ENCODE results near the gene PLAGL2. TPM values are rescaled to one million over a fixed set of nuclear protein-coding genes. Genes with fewer than 3 reads are reported as not detected.

PLAGL2 gene
- total RNA-seq, 1 experiment from 2014 or later = 44.4 TPM

DNA sequence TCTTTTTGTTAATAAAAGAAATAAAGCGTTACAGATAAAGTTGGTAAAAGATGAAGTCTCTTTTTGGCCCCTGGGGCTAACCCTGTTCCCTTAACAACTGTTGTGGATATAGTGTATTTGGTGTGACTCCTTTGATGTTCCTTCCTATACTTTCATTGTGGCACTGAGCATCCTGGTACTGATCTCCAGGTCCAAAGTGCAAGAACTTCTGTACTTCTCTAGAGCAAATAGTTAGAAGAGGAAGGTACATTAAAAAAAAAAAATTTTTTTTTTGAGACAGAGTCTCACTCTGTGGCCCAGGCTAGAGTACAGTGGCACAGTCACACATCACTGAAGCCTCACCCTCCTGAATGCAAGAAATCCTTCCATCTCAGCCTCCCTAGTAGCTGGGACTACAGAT lies 6.3 kb upstream of the PLAGL2 start:
- Histone ChIP-seq H4K8ac (replicated peaks; ENCODE audit: insufficient read length, low read depth, low read length) (no peak overlapping the region), H4K91ac (ENCODE audit: insufficient read length, low read depth, low read length) (no peak overlapping the region), H3K27me3 (ENCODE audit: insufficient read depth, low read length) (no peaks in the 10 kb centered on the region), H3K14ac (ENCODE audit: insufficient read depth, low read length) (no peak overlapping the region), H4K5ac (ENCODE audit: insufficient read length, low read depth, low read length) (no peak overlapping the region), H3K79me2 (ENCODE audit: insufficient read depth, low read length) (no peaks in the 10 kb centered on the region), H3K18ac (ENCODE audit: insufficient read length, low read depth, low read length) (no peak overlapping the region), H2BK15ac (ENCODE audit: low read depth, low read length) (no peak overlapping the region), H4K20me1 (ENCODE audit: control insufficient read depth, insufficient read depth, insufficient read length) (no peaks in the 10 kb centered on the region), H3K4me1 (ENCODE audit: insufficient read depth, low read length) (no peaks in the 10 kb centered on the region), H3K9ac (ENCODE audit: extremely low read depth, insufficient read length, low read length) (no peak overlapping the region), H2BK20ac (ENCODE audit: low read depth, low read length, poor library complexity, severe bottlenecking) (no peak overlapping the region), H3K23me2 (ENCODE audit: insufficient read length, low read depth, low read length, poor library complexity, severe bottlenecking) (no peaks in the 10 kb centered on the region), H2BK12ac (ENCODE audit: insufficient read length, low read depth, low read length) (no peak overlapping the region), H3K79me1 (ENCODE audit: insufficient read depth, low read depth, low read length, poor library complexity, severe bottlenecking) (no peaks in the 10 kb centered on the region), H3K56ac (ENCODE audit: insufficient read length, low read depth, low read length) (no peak overlapping the region), H3T11ph (ENCODE audit: low read length) (no peak overlapping the region), H3K9me3 (ENCODE audit: control insufficient read depth, low read depth, low read length) (no peaks in the 10 kb centered on the region), H3K4me2 (ENCODE audit: insufficient read depth, insufficient read length, low read length) (no peak overlapping the region), H3K23ac (ENCODE audit: insufficient read length, low read depth, low read length) (no peak overlapping the region), H2BK120ac (ENCODE audit: low read depth, low read length, poor library complexity, severe bottlenecking) (no peak overlapping the region), H3K27ac (ENCODE audit: insufficient read length, low read depth, low read length) (no peak overlapping the region), H3K4ac (ENCODE audit: low read depth, low read length) (no peak overlapping the region), H2BK5ac (ENCODE audit: insufficient read length, low read length) (no peak overlapping the region), H2AK5ac (ENCODE audit: insufficient read length, low read length) (no peak overlapping the region), H2AFZ (ENCODE audit: low read length) (no peak overlapping the region)
- Mint-ChIP-seq H3K36me3 (ENCODE audit: insufficient read depth in 1 of 3, low read depth in 3 of 3) (peaks cover 8 to 75% (median 58%) of the 10 kb centered on the region in 3 experiments; a peak in 6 of 7 replicates), H3K27me3 (ENCODE audit: low read depth) (no peaks in the 10 kb centered on the region), H3K27ac (no peak overlapping the region), H3K9me3 (no peaks in the 10 kb centered on the region), H3K4me3 (no peak overlapping the region), H3K4me1 (peaks cover 0 to 2% of the 10 kb centered on the region in 2 experiments; a peak in 1 of 4 replicates)
- no CpG with 5 or more reads among the region's 1 CpG for WGBS (ENCODE audit: extremely low coverage, insufficient read length, low lambda C conversion rate)
- DNase-seq = no peak
- TF ChIP-seq, protein P1, sequence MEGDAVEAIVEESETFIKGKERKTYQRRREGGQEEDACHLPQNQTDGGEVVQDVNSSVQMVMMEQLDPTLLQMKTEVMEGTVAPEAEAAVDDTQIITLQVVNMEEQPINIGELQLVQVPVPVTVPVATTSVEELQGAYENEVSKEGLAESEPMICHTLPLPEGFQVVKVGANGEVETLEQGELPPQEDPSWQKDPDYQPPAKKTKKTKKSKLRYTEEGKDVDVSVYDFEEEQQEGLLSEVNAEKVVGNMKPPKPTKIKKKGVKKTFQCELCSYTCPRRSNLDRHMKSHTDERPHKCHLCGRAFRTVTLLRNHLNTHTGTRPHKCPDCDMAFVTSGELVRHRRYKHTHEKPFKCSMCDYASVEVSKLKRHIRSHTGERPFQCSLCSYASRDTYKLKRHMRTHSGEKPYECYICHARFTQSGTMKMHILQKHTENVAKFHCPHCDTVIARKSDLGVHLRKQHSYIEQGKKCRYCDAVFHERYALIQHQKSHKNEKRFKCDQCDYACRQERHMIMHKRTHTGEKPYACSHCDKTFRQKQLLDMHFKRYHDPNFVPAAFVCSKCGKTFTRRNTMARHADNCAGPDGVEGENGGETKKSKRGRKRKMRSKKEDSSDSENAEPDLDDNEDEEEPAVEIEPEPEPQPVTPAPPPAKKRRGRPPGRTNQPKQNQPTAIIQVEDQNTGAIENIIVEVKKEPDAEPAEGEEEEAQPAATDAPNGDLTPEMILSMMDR (conservative IDR thresholded peaks at IDR 0.05) = no peak

Data from H9 (cell line).